ENCODE results near the gene ATXN2. TPM values are rescaled to one million over a fixed set of nuclear protein-coding genes. Genes with fewer than 3 reads are reported as not detected.
"Not testable (repeated sequence)": the region's sequence is repeated elsewhere in the genome, so short reads cannot be mapped to it uniquely, and the experiment has no call there.

The ATXN2 gene
- total RNA-seq, result 10.9 and 19.1 TPM in 2 replicates

GRCh38 chr12:111598637-111599452 lies at the start of gene ATXN2:
Gene ATXN2, minus strand, starts transcription at chr12:111599315. Its CDS starts 281 bp downstream, at chr12:111599034.
- DNase-seq (ENCODE audit: low read depth in 2 of 2), result peak in 1 of 2 donors; percentile 73

GRCh38 chr12:111645433-111645832 lies 46.3 kb upstream of the ATXN2 start:
- DNase-seq (ENCODE audit: low read depth in 2 of 2), result no peak

GRCh38 chr12:111643427-111643826 lies 44.3 kb upstream of the ATXN2 start:
- peak in 1 of 2 donors; percentile 26 for DNase-seq (ENCODE audit: low read depth in 2 of 2)

- no peak for DNase-seq (ENCODE audit: low read depth in 2 of 2)
Observed at GRCh38 chr12:111642681-111643426, 43.7 kb upstream of the ATXN2 start.

- no peak for DNase-seq (ENCODE audit: low read depth in 2 of 2)
Observed at GRCh38 chr12:111640506-111640905, 41.4 kb upstream of the ATXN2 start.

GRCh38 chr12:111638556-111638955 lies 39.4 kb upstream of the ATXN2 start:
- no peak for DNase-seq (ENCODE audit: low read depth in 2 of 2)

GRCh38 chr12:111636209-111636945 lies 37.3 kb upstream of the ATXN2 start:
- DNase-seq (ENCODE audit: low read depth in 2 of 2), result peak; percentile 25 to 41

GRCh38 chr12:111635524-111635923 lies 36.4 kb upstream of the ATXN2 start:
- DNase-seq (ENCODE audit: low read depth in 2 of 2), result no peak

- DNase-seq (ENCODE audit: low read depth in 2 of 2), result no peak
Observed at GRCh38 chr12:111628505-111629260, 29.6 kb upstream of the ATXN2 start.

- DNase-seq (ENCODE audit: low read depth in 2 of 2), result no peak
Observed at GRCh38 chr12:111626230-111626629, 27.1 kb upstream of the ATXN2 start.

- no peak for DNase-seq (ENCODE audit: low read depth in 2 of 2)
Observed at GRCh38 chr12:111624540-111624939, 25.4 kb upstream of the ATXN2 start.

- DNase-seq (ENCODE audit: low read depth in 2 of 2), result not testable (repeated sequence)
Observed at GRCh38 chr12:111617841-111618240, 18.7 kb upstream of the ATXN2 start.

GRCh38 chr12:111616177-111616623 lies 17.1 kb upstream of the ATXN2 start:
- DNase-seq (ENCODE audit: low read depth in 2 of 2), result no peak

- no peak for DNase-seq (ENCODE audit: low read depth in 2 of 2)
Observed at GRCh38 chr12:111607239-111607638, 8.1 kb upstream of the ATXN2 start.

GRCh38 chr12:111606767-111607230 lies 7.7 kb upstream of the ATXN2 start:
- DNase-seq (ENCODE audit: low read depth in 2 of 2), result no peak

GRCh38 chr12:111605911-111606766 lies 7.0 kb upstream of the ATXN2 start:
- DNase-seq (ENCODE audit: low read depth in 2 of 2), result no peak

GRCh38 chr12:111602857-111603256 lies 3.7 kb upstream of the ATXN2 start:
- not testable (repeated sequence) for DNase-seq (ENCODE audit: low read depth in 2 of 2)

- DNase-seq (ENCODE audit: low read depth in 2 of 2), result no peak
Observed at GRCh38 chr12:111602348-111602747, 3.2 kb upstream of the ATXN2 start.

- not testable (repeated sequence) for DNase-seq (ENCODE audit: low read depth in 2 of 2)
Observed at GRCh38 chr12:111600986-111601385, 1.9 kb upstream of the ATXN2 start.

GRCh38 chr12:111600205-111600642 lies 1.1 kb upstream of the ATXN2 start:
- DNase-seq (ENCODE audit: low read depth in 2 of 2), result peak in 1 of 2 donors; percentile 13
